Lower leg skin (tissue), 4 donors: ENCODE measurements around the gene ATG7. TPM values are rescaled to one million over a fixed set of nuclear protein-coding genes. Genes with fewer than 3 reads are reported as not detected.
"Not testable (repeated sequence)": the region's sequence is repeated elsewhere in the genome, so short reads cannot be mapped to it uniquely, and the experiment has no call there.

Experiments used
- DNase-seq, 2 donors: peaks; one replicate each; pipeline ENCODE4 v3.0.0-alpha.2; 2019; ENCODE audit warnings: low spot score in 2 of 2
- H3K4me3 ChIP-seq: fragments of 200-600 bp; sonication (generic); 2 replicates; pipeline ENCODE4 v1.5.1; 2017; ENCODE audit warnings: mild to moderate bottlenecking, low read depth; ENCODE audit not compliant: poor library complexity, severe bottlenecking
- POLR2A ChIP-seq, 2 donors: fragments of 450-650 bp; IDR thresholded peaks; one replicate each; pipeline ENCODE4 v1.6.1; 2016 to 2017; ENCODE audit warnings: antibody characterized with exemption in 2 of 2, mild to moderate bottlenecking in 1 of 2, moderate library complexity in 1 of 2
- WGBS, 2 donors: methylation state at CpG; one replicate each; pipeline ENCODE4 v1.1.5; 2018; 5-methylcytosine and 5-hydroxymethylcytosine counted together
- intact Hi-C: fragments of 100-400 bp; cut with DNase I; formaldehyde crosslinking; loops from one replicate; pipeline ENCODE4 v1.15.0; 2023; ENCODE audit warnings: low total_unique reads
- total RNA-seq, 4 donors: library from RNA; depleted of rRNA; stranded (reverse); fragments of >200 nt; gene quantifications; one replicate each; pipeline ENCODE4 v1.1.0, GENCODE V29; 2016
- TF ChIP-seq, protein P1 (sequence below), 3 donors: fragments of 450-650 bp; IDR thresholded peaks; one replicate each; pipeline ENCODE4 v1.5.1; 2016; ENCODE audit warnings: antibody characterized with exemption in 3 of 3, mild to moderate bottlenecking in 3 of 3, moderate library complexity in 2 of 3

ATG7 gene
- total RNA-seq, 4 donors from 2014 or later = 38.8 to 110 (median 53.2) TPM

DNA sequence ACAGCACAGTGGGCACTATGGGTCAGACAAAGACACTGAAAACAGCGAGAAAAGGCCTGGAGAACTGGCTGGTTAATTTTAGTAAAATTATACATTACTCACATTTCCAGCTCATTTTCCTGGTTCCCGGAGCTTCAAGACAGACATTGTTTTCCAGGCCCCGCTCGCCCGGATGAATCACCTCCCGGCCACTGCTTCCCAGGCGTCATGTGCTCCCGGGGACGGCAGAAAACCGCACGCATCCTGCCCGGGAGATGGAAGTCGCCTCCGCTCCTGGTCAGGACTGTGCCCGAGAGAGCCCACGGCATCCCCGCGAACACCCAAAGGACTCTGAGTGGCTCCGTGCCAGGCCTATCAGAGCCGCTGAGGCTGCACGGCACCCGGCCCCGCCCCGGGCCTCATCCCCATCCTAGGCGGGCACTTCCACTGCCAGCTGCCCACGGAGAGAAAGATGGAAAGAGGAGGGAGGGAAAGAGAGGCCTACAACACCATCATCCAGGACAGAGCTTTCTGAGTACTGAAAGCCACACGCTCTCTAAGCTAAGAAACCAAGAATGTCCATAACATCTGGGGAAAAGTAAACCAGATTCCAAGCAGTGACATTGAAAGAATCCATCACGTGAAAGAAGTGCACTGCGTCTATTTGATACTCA is 296.4 kb downstream of the ATG7 start:
- no peak for TF ChIP-seq POLR2A (IDR thresholded peaks at IDR 0.05)
- TF ChIP-seq, protein P1, sequence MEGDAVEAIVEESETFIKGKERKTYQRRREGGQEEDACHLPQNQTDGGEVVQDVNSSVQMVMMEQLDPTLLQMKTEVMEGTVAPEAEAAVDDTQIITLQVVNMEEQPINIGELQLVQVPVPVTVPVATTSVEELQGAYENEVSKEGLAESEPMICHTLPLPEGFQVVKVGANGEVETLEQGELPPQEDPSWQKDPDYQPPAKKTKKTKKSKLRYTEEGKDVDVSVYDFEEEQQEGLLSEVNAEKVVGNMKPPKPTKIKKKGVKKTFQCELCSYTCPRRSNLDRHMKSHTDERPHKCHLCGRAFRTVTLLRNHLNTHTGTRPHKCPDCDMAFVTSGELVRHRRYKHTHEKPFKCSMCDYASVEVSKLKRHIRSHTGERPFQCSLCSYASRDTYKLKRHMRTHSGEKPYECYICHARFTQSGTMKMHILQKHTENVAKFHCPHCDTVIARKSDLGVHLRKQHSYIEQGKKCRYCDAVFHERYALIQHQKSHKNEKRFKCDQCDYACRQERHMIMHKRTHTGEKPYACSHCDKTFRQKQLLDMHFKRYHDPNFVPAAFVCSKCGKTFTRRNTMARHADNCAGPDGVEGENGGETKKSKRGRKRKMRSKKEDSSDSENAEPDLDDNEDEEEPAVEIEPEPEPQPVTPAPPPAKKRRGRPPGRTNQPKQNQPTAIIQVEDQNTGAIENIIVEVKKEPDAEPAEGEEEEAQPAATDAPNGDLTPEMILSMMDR (IDR thresholded peaks at IDR 0.05) = no peak
- DNase-seq = peak; percentile 79 to 96
- WGBS, 2 donors = 42 to 48% methylated on average over 29 of the region's 29 CpGs
- intact Hi-C loops = no loop called here
- H3K4me3 ChIP-seq = no peak overlapping the region

DNA sequence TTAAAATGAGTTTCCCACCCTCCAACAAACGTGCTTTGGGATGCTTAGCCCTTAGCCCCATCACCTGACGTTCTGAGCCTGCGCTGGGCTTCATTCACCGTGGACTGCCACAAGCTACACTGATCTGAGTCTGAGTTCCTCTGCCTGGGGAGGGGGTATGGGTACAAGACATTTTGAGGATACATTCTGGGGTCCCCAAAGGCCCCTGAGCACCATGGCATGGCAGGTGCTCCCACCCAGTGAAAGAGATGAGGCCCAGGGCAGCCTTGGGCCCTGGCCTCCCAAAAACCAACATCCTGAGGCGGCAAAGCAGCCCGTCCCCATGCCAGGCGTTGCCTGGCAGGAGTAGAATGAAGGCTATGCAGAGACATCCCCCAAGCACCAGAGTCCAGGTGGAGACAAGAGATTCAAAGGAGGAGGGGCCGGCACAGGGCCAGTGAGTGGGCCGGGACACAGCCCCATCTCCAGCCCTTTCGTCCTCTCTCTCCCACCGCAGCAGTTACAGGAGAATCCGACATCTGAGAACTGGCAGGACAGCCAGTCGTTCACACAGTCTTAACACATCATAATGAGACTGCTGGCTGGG is 297.1 kb downstream of the ATG7 start:
- peak in 1 of 2 donors; percentile 68 for DNase-seq
- H3K4me3 ChIP-seq = no peak overlapping the region
- WGBS, 2 donors = 83 to 91% methylated on average over 13 of the region's 13 CpGs
- intact Hi-C loops = no loop called here
- TF ChIP-seq, protein P1 (IDR thresholded peaks at IDR 0.05) = no peak
- TF ChIP-seq POLR2A (IDR thresholded peaks at IDR 0.05) = no peak

DNA sequence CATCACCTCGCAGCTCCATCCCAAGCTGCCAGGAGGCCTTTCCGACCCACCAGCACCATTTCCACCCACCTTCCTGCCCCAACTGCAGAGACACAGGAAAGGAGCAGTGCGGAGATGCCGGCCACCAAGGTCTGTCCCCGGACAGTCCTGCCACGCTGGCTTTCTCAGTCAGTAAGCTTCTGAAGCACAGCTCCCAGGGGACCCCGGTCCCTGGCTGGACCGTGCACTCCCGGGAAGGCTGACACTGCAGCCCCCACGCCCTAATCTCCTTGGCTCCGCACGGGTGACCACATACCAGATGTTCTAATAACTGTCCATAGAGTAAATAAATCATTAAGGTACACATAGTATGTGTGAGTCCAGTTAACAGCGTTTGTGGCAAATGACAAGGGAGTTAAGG is 298.1 kb downstream of the ATG7 start:
- peak in 1 of 2 donors; percentile 87 for DNase-seq
- WGBS, 2 donors = 61 to 82% methylated on average over 12 to 13 of the region's 13 CpGs
- intact Hi-C loops = no loop called here
- no peak overlapping the region for H3K4me3 ChIP-seq
- TF ChIP-seq, protein P1 (IDR thresholded peaks at IDR 0.05) = no peak
- no peak for TF ChIP-seq POLR2A (IDR thresholded peaks at IDR 0.05)

DNA sequence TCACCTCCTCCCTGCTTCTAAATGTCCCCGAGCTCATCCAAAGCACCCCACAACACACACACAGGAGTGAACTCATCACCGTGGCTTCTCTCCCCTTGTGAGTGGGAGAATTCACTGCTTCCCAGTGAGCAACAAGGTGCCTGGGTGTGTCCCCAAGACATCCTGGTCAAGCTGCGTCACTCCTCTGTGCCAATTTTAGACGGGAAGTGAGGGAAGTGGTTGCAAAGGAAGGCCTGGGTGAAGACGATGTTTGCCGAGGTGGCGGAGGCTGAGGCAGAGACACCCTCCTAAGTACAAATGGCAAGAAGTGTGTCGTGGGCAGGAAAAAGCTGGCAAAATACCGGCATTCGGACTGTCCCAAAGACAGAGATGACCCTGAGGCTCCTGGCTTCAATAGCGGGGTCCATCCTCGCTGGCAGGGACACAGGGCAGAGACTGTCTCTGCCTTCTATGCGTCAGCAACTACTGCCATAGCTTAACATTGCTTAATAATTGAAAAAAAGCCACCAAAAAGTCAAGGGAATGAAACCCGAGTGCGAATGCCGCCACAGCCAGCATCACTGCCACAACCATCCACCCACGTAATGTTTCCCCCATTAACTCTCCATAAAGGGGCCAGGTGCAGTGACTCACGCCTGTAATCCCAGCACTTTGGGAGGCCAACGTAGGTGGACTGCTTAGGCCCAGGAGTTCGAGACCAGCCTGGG is 298.7 kb downstream of the ATG7 start:
- WGBS, 2 donors = 77 to 80% methylated on average over 20 of the region's 20 CpGs
- intact Hi-C loops = no loop called here
- no peak overlapping the region for H3K4me3 ChIP-seq
- DNase-seq = peak in 1 of 2 donors; percentile 65
- no peak for TF ChIP-seq POLR2A (IDR thresholded peaks at IDR 0.05)
- TF ChIP-seq, protein P1 (IDR thresholded peaks at IDR 0.05) = no peak

DNA sequence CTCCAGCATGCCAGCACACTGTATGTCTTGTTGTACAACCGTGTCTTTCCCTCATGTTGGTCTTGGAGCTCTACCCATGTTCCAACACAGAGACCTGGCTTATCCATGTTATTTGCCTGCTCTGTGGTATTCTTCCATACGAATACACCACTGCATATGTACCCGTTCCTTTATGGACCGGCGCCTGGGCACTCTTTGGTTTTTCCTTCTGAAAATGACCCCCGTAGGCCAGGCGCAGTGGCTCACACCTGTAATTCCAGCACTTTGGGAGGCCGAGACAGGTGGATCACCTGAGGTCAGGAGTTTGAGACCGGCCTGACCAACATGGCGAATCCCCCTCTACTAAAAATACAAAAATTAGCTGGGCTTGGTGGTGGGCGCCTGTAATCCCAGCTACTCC is 300.5 kb downstream of the ATG7 start:
- WGBS, 2 donors = 97% methylated on average over 11 of the region's 11 CpGs
- DNase-seq, intact Hi-C loops, H3K4me3 ChIP-seq: not testable (repeated sequence)

DNA sequence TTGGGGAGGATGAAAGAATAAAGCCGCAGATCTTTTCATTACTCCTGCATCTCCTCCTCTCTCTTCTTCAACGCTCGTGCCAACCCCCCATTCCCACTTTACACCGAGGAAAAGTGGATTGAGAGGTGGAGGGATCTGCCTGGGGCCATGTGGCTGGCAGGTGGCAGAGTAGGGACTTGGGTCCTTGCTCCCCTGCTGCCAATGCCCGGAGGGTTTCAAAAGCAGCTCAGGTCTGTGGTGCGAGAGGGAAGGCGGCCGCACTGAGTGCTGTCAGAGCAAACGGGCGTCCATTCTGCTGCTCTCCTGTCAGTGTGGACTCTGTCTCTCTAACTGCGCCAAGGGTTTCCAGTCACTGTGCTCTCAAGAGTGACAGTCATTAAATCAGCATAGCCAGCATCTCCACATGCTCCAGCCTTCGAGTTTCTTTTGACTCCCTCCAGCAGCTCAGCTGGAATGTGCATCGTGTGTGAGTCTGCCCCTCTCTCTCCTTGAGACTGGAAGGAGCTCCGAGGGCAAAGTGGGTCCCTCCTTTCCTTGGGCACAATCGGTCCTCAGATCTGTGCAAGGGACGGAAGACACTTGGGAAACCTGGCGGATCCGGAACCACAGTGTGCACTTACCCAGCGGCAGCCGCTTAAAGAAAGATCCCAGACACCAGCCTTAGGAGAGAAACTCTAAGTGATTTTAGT is 302.9 kb downstream of the ATG7 start:
- no peak overlapping the region for H3K4me3 ChIP-seq
- intact Hi-C loops = no loop called here
- peak in 1 of 2 donors; percentile 50 for DNase-seq
- TF ChIP-seq POLR2A (IDR thresholded peaks at IDR 0.05) = no peak
- TF ChIP-seq, protein P1 (IDR thresholded peaks at IDR 0.05) = no peak
- 81 to 83% methylated on average over 20 of the region's 20 CpGs for WGBS, 2 donors
